Endothelial cell of umbilical vein (primary cell): ENCODE results near the gene RAB40C. TPM values are rescaled to one million over a fixed set of nuclear protein-coding genes. Genes with fewer than 3 reads are reported as not detected.

Experiments used
- BruUV-seq: library from RNA; stranded (reverse); fragments of 400-500 nt; replicated peaks from 2 replicates; lab custom pipeline; 2021; lab: Mats Ljungman, UMichigan
- CTCF ChIA-PET: fragments of 300-600, 350-600 bp; sonication (Branson Sonifier 250); formaldehyde crosslinking; loops from one replicate; lab custom pipeline; 2021; ENCODE audit warnings: antibody characterized with exemption, inconsistent platforms; lab: Charles Lee
- POLR2A ChIA-PET: fragments of 300-600, 350-600 bp; sonication (Branson Sonifier 250); formaldehyde crosslinking; loops from one replicate; lab custom pipeline; 2021; ENCODE audit warnings: antibody characterized with exemption, inconsistent platforms; lab: Charles Lee
- DNase-seq: peaks from one replicate; pipeline ENCODE4 v3.0.0-alpha.2; 2011; ENCODE audit warnings: low read depth, low spot score
- FAIRE-seq: peaks from 2 replicates; lab custom pipeline; 2011; peaks lifted over from hg19 to GRCh38; lab: Jason Lieb, UNC
- H2AFZ ChIP-seq: 2 replicates; pipeline ENCODE4 v1.6.0; 2012; ENCODE audit warnings: low read depth, low read length, control low read depth, inconsistent platforms
- H3K27ac ChIP-seq: 2 replicates; pipeline ENCODE4 v1.5.1; 2011; ENCODE audit warnings: low read depth, mild to moderate bottlenecking, control low read depth, low read length, moderate library complexity; ENCODE audit not compliant: insufficient read depth
- H3K27me3 ChIP-seq, 2 experiments: 2 replicates each; pipeline versions ENCODE4 v1.6.0 to v1.6.1; 2011; ENCODE audit warnings: low read length in 2 of 2, mixed read lengths in 1 of 2; ENCODE audit not compliant: control insufficient read depth in 2 of 2, insufficient read depth in 2 of 2
- H3K36me3 ChIP-seq, 2 experiments: 2 replicates in 1 of 2; 3 replicates in 1 of 2; pipeline ENCODE4 v1.5.1; 2011; ENCODE audit warnings: low read length in 2 of 2, mild to moderate bottlenecking in 1 of 2, moderate library complexity in 1 of 2; ENCODE audit not compliant: control insufficient read depth in 2 of 2, insufficient read depth in 2 of 2; ENCODE audit errors: extremely low read depth in 1 of 2
- H3K4me1 ChIP-seq: 3 replicates; pipeline ENCODE4 v1.5.1; 2011; ENCODE audit warnings: mild to moderate bottlenecking, low read length; ENCODE audit not compliant: control insufficient read depth, insufficient read depth; ENCODE audit errors: extremely low read depth
- H3K4me2 ChIP-seq: 2 replicates; pipeline ENCODE4 v1.6.1; 2011; ENCODE audit warnings: low read length, control low read depth, mixed read lengths; ENCODE audit not compliant: insufficient read depth
- H3K4me3 ChIP-seq, 3 experiments: fragments of 200-600 bp in 1 of 3; sonication (generic), shearing (Covaris generic) in 1 of 3; replicated peaks in 1 of 3; 2 replicates each; pipeline ENCODE4 v1.5.1; 2011 to 2016; ENCODE audit warnings: control low read depth in 3 of 3, low read length in 3 of 3, mild to moderate bottlenecking in 2 of 3, inconsistent platforms in 1 of 3, low read depth in 1 of 3, moderate library complexity in 1 of 3; ENCODE audit not compliant: insufficient read depth in 1 of 3
- H3K79me2 ChIP-seq: 2 replicates; pipeline ENCODE4 v1.6.0; 2012; ENCODE audit warnings: low read length, inconsistent platforms; ENCODE audit not compliant: control insufficient read depth, insufficient read depth
- H3K9ac ChIP-seq: replicated peaks from 2 replicates; pipeline ENCODE3; 2011; ENCODE audit warnings: low read length, control low read depth; ENCODE audit not compliant: insufficient read depth; ENCODE audit errors: extremely low read depth
- H3K9me1 ChIP-seq: replicated peaks from 3 replicates; pipeline ENCODE4 v1.6.0; 2011; ENCODE audit warnings: mild to moderate bottlenecking, low read length; ENCODE audit not compliant: control insufficient read depth, insufficient read depth; ENCODE audit errors: extremely low read depth
- H3K9me3 ChIP-seq: replicated peaks from 2 replicates; pipeline ENCODE4 v1.5.1; 2012; ENCODE audit warnings: low read length, inconsistent platforms; ENCODE audit not compliant: control insufficient read depth, insufficient read depth
- H4K20me1 ChIP-seq: replicated peaks from 2 replicates; pipeline ENCODE3; 2011; ENCODE audit warnings: mild to moderate bottlenecking, low read length; ENCODE audit not compliant: control insufficient read depth, insufficient read depth; ENCODE audit errors: extremely low read depth
- CTCF ChIP-seq, 2 donors: IDR thresholded peaks; 1 replicate in 1 of 2; 2 replicates in 1 of 2; pipeline ENCODE4 v1.5.1; 2011; ENCODE audit warnings: low read length in 2 of 2, mild to moderate bottlenecking in 2 of 2, moderate library complexity in 2 of 2, control low read depth in 1 of 2, inconsistent platforms in 1 of 2, low read depth in 1 of 2; ENCODE audit not compliant: insufficient read depth in 1 of 2; ENCODE audit errors: extremely low read depth in 1 of 2
- FOS ChIP-seq: IDR thresholded peaks from 2 replicates; pipeline ENCODE4 v1.6.1; 2011; ENCODE audit warnings: mild to moderate bottlenecking, low read length, moderate library complexity, borderline replicate concordance; ENCODE audit not compliant: insufficient read depth
- dilution Hi-C: fragments of 300-500 bp; cut with MboI; formaldehyde crosslinking; loops from one replicate; pipeline ENCODE4 v1.15.0; 2019; ENCODE audit warnings: low sequenced_read_pairs; ENCODE audit not compliant: extremely low pct_ligation_motif_present
- intact Hi-C: fragments of 100-400 bp; cut with micrococcal nuclease; formaldehyde crosslinking; loops from one replicate; pipeline ENCODE4 v1.10.0; 2022
- polyA plus RNA-seq, 4 experiments: library from polyadenylated mRNA; depleted of rRNA in 3 of 4; stranded (reverse) in 3 of 4; unstranded in 1 of 4; fragments of >200 nt; gene quantifications; 2 replicates each; pipeline versions ENCODE4 v1.2.1 to v1.2.3, GENCODE V29; 2011 to 2012; ENCODE audit warnings: missing spikeins in 1 of 4
- total RNA-seq: library from RNA; stranded (reverse); gene quantifications from 2 replicates; pipeline ENCODE4 v1.2.3, GENCODE V29; 2021
- TF ChIP-seq, protein P1 (sequence below): IDR thresholded peaks from 2 replicates; pipeline ENCODE4 v1.6.1; 2011; ENCODE audit not compliant: insufficient read depth, insufficient read length

RAB40C gene
- total and polyA plus RNA-seq, 2 donors (not counting 3 experiments of a cell fraction or from before 2014, with no cell fraction given): 12.4 to 18.8 TPM

GRCh38 chr16:561957-562938 is 27.6 kb upstream of the RAB40C start:
- Histone ChIP-seq H3K9me3 (no peaks in the 10 kb centered on the region), H4K20me1 (no peaks in the 10 kb centered on the region), H2AFZ (no peak overlapping the region), H3K4me1 (peaks cover 12% of the 10 kb centered on the region), H3K27ac (no peak overlapping the region), H3K9me1 (no peaks in the 10 kb centered on the region), H3K4me3 (no peak overlapping the region), H3K4me2 (no peak overlapping the region), H3K79me2 (no peaks in the 10 kb centered on the region), H3K27me3 (peaks cover 14 to 19% of the 10 kb centered on the region in 2 experiments), H3K36me3 (no peaks in the 10 kb centered on the region), H3K9ac (no peak overlapping the region)
- ChIA-PET CTCF (no interaction called here), POLR2A (no interaction called here)
- dilution Hi-C loops: no loop called here
- intact Hi-C loops: no loop called here
- BruUV-seq: no TSS peak
- no peak for DNase-seq
- TF ChIP-seq, protein P1, sequence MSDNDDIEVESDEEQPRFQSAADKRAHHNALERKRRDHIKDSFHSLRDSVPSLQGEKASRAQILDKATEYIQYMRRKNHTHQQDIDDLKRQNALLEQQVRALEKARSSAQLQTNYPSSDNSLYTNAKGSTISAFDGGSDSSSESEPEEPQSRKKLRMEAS: peak; percentile 26
- no peak for TF ChIP-seq FOS
- no peak for FAIRE-seq

DNA sequence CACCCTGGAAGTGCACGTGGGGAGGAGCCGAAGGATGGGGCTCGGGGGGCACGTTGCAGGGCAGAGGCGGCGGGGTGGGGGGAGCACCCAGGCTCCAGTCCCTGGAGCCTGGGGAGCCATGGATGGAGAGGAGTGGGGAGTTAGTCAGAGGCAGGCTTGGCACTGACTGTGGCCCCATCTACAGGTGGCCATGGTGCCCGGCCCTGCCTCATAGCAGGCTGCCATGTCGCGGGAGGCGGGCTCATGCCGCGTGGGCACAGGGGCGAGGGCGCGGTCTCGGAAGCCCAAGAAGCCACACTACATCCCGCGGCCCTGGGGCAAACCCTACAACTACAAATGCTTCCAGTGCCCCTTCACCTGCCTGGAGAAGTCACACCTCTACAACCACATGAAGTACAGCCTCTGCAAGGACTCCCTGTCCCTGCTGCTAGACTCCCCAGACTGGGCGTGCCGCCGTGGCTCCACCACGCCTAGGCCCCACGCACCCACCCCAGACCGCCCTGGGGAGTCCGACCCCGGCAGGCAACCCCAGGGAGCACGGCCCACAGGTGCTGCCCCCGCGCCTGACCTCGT is 26.7 kb upstream of the RAB40C start:
- ChIA-PET POLR2A (no interaction called here), CTCF (no interaction called here)
- FAIRE-seq: no peak
- DNase-seq: no peak
- Histone ChIP-seq H4K20me1 (no peaks in the 10 kb centered on the region), H3K27ac (no peak overlapping the region), H2AFZ (no peak overlapping the region), H3K36me3 (no peaks in the 10 kb centered on the region), H3K4me2 (no peak overlapping the region), H3K4me1 (peaks cover 12% of the 10 kb centered on the region), H3K4me3 (no peak overlapping the region), H3K27me3 (peaks cover 14 to 19% of the 10 kb centered on the region in 2 experiments), H3K9me1 (no peaks in the 10 kb centered on the region), H3K79me2 (no peaks in the 10 kb centered on the region), H3K9me3 (no peaks in the 10 kb centered on the region), H3K9ac (no peak overlapping the region)
- BruUV-seq: no TSS peak
- intact Hi-C loops: no loop called here
- TF ChIP-seq CTCF (IDR thresholded peaks at IDR 0.05; ENCODE audit: extremely low read depth in 1 of 2, insufficient read depth in 1 of 2, low read depth in 1 of 2, low read length in 2 of 2): no peak
- dilution Hi-C loops: no loop called here
